Measurements from ENCODE around the gene MKRN3. TPM values are rescaled to one million over a fixed set of nuclear protein-coding genes. Genes with fewer than 3 reads are reported as not detected.
"Not testable (repeated sequence)": the region's sequence is repeated elsewhere in the genome, so short reads cannot be mapped to it uniquely, and the experiment has no call there.

The MKRN3 gene
- total and polyA plus RNA-seq, 7 donors: 0.62 to 6.0 (median 1.3) TPM

DNA sequence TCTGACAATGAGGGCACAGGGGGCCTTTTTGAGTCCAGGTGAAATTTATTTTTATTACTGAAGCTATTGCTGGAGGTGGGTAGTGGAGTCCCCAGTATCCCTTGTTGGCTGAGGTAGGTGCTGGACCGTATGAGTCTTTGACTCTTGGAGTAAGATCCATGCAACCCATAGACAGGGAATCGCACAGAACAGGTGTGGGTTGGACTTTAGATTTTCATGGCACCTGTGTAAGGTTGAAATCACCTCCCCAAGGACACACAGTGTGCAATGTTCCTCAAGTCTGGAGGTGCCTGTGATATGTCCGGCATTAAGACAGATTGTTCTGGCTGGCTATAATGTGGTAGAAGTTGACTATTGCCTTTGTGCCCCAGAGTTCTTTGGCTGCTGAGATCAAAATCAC is 23.5 kb downstream of the MKRN3 start:
- Histone ChIP-seq H3K4me3 (no peak overlapping the region), H3K27me3 (ENCODE audit: insufficient read depth in 3 of 3, low read length in 2 of 3) (no peaks in the 10 kb centered on the region), H3K36me3 (ENCODE audit: insufficient read depth in 1 of 2, low read depth in 1 of 2) (no peaks in the 10 kb centered on the region), H3K9me3 (no peaks in the 10 kb centered on the region), H3K27ac (no peak overlapping the region), H3K4me1 (no peaks in the 10 kb centered on the region)
- 54 to 62% (median 62%) methylated on average over 3 of the region's 3 CpGs for WGBS, 3 donors
- ATAC-seq: no peak
- DNase-seq: no peak
- no peak for TF ChIP-seq CTCF (IDR thresholded peaks at IDR 0.05)
- intact Hi-C loops (cut with DNase I): no loop called here

DNA sequence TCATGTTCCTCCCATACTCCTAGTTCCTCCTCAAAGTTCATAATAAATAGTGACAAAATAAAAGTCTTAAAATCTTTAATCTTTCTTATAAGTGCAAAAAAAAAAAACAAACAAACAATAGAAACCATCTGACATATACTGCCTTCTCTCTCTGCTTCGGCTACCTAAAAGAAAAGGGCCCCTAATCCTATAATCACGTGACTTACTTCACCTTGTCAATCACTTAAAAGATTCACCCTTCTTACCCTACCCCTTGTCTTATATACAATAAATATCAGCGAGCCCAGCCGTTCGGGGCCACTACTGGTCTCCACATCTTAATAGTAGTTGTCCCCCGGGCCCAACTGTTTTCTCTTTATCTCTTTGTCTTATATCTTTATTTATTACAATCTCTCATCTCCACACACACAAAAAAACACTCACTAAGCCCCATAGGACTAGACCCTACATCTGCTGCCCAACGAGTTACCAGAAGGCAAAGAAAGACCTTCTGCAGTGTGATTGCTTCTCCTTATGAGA is 28.8 kb downstream of the MKRN3 start:
- no peak for ATAC-seq

GRCh38 chr15:23595368-23595767 is 29.9 kb downstream of the MKRN3 start:
- Histone ChIP-seq H3K27me3 (ENCODE audit: insufficient read depth in 3 of 3, low read length in 2 of 3) (no peaks in the 10 kb centered on the region), H3K4me3 (no peak overlapping the region), H3K36me3 (ENCODE audit: insufficient read depth in 1 of 2, low read depth in 1 of 2) (no peaks in the 10 kb centered on the region), H3K27ac (no peak overlapping the region), H3K4me1 (no peaks in the 10 kb centered on the region), H3K9me3 (no peaks in the 10 kb centered on the region)
- intact Hi-C loops (cut with DNase I): no loop called here
- DNase-seq: no peak
- no peak for TF ChIP-seq CTCF (IDR thresholded peaks at IDR 0.05)
- WGBS, 3 donors: 43 to 52% (median 44%) methylated on average over 2 of the region's 2 CpGs
- ATAC-seq: no peak

More for the DNA sequence above, 28.8 kb downstream of the MKRN3 start:
- TF ChIP-seq CTCF (IDR thresholded peaks at IDR 0.05): no peak
- Histone ChIP-seq H3K27me3 (ENCODE audit: insufficient read depth in 3 of 3, low read length in 2 of 3) (no peaks in the 10 kb centered on the region), H3K4me1 (no peaks in the 10 kb centered on the region), H3K27ac (no peak overlapping the region), H3K9me3 (no peaks in the 10 kb centered on the region), H3K36me3 (ENCODE audit: insufficient read depth in 1 of 2, low read depth in 1 of 2) (no peaks in the 10 kb centered on the region), H3K4me3 (no peak overlapping the region)
- intact Hi-C loops (cut with DNase I): no loop called here
- WGBS, 3 donors: 74 to 81% (median 76%) methylated on average over 7 of the region's 7 CpGs
- no peak for DNase-seq

DNA sequence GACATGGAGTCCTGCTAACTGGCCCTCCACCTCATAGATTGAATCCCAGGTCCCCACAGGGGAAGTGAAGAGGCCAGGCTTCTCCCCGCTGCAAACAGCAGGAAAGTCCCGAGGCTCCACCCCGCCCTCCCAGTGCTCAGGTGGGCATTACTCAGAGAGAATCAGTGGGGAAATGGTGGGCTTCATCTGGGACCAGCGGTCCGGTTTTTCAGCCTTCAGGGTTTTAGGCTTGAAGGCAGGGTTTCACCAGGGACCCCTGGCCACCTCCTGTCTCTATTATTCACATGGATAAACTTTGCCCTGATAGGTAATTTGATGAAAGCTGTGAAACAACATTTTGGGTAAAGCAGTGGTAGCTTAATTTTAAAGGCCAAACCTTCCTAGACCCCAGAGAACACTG is 31.3 kb downstream of the MKRN3 start:
- Histone ChIP-seq H3K4me3 (no peak overlapping the region), H3K36me3 (ENCODE audit: insufficient read depth in 1 of 2, low read depth in 1 of 2) (no peaks in the 10 kb centered on the region), H3K9me3 (no peaks in the 10 kb centered on the region), H3K27me3 (ENCODE audit: insufficient read depth in 3 of 3, low read length in 2 of 3) (no peaks in the 10 kb centered on the region), H3K27ac (no peak overlapping the region), H3K4me1 (no peaks in the 10 kb centered on the region)
- WGBS, 3 donors: 74 to 80% (median 80%) methylated on average over 5 of the region's 5 CpGs
- TF ChIP-seq CTCF (IDR thresholded peaks at IDR 0.05): no peak
- intact Hi-C loops (cut with DNase I): no loop called here
- DNase-seq (no peak), ATAC-seq (no peak)

DNA sequence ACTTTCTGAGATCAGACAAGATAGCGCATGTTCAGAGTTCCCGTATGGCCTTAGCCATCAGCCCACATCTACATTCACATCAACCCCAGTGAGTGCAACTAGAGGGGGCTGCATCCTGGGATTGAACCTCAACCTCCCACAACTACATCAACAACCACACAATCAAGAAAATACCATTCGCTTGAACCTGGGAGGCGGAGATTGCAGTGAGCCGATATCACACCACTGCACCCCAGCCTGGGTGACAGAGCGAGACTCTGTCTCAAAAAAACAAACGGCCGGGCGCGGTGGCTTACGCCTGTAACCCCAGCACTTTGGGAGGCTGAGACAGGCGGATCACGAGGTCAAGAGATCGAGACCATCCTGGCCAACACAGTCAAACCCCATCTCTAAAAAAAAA is 31.8 kb downstream of the MKRN3 start:
- DNase-seq; H3K4me3 ChIP-seq; H3K27ac ChIP-seq; H3K9me3 ChIP-seq; H3K36me3 ChIP-seq (ENCODE audit: insufficient read depth in 1 of 2, low read depth in 1 of 2); H3K4me1 ChIP-seq; H3K27me3 ChIP-seq (ENCODE audit: insufficient read depth in 3 of 3, low read length in 2 of 3); intact Hi-C loops (cut with DNase I); ATAC-seq: not testable (repeated sequence)
- 86 to 89% (median 87%) methylated on average over 14 of the region's 14 CpGs for WGBS, 3 donors

Measured in psoas muscle (tissue), 8 donors.